HG02870 (cell line): Measurements from ENCODE around the gene SURF4.

Experiments used
- ATAC-seq: cut with Tn5 transposase; IDR thresholded peaks from one replicate; pipeline ENCODE4 v1.9.1; 2021; ENCODE audit warnings: mild to moderate bottlenecking, moderate library complexity; ENCODE audit not compliant: unreplicated experiment

SURF4 gene

DNA sequence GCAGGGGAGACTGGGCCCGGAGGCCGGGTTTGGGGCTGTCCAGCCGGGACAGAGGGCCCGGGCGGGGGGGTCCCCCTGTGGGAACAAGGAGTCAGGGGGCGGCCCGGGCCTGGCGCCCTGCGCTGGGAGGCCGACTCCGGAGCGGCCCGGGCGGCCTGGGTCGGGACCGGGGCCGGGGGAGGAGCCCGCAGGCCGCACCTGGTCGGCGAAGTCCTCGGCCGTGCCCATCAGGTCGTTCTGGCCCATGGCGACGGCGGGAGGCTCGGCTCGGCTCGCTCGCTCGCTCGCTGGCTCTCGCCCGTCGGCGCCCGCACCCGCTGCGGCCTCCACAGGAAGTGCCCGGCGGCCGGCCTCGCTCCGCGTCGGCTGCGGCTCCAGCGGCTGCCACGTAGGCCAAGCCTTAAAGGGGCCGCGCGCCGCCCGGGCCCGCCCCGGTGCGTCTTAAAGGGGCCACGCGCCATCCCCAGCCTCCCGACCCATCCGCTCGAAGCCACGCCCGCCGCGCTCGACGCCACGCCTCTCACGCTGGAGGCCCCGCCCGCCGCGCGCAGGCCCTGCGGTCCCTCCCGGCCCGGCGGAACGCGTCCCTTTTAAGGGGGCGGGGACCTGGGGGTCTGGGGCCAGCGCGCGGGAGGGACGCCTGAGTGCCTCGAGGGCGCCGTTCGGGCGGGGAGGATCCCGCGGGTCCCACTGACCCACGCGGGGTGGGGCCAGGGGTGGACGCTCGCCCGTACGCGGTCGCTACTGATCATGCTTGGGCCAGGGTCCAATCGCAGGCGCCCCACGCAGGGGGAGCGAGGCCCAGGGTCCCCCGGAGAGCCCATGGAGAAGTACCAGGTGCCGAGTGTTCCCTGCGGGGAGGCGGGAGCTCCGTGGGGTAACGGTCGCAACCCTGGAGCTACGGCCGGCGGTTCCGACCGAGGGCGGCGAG is at the start of gene SURF4, which contains the start of gene STKLD1:
Gene SURF4 (minus strand): TSS at position 337 of the 931 bp plus-strand sequence. CDS start 91 bp downstream, at position 246.
Gene STKLD1 (plus strand): TSS at position 643 of the 931 bp plus-strand sequence. CDS start 108 bp downstream, at position 751.
- peak; percentile 81 for ATAC-seq

GRCh38 chr9:133425049-133425632 is 49.3 kb upstream of the SURF4 start:
- no peak for ATAC-seq

GRCh38 chr9:133424187-133424586 is 48.3 kb upstream of the SURF4 start:
- no peak for ATAC-seq

DNA sequence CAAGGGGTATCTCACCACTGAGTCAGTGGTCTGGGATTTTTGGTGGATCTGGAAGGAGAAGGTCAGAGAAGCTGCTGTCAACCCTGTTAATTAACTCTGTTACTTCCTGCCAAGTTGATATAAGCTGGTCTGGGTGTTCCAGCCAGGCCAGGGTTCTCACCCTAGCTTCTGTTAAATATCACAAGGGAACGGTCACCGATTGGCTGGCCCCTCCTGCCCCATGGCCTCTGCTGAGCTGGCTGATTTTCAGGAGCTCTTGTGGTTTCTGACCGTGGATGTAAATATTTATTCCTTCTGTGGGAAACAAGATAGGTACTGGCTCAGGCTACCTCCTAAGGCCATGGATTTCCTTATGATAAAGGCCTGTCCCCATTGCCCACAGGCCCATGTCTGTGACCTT is 47.4 kb upstream of the SURF4 start:
- no peak for ATAC-seq

GRCh38 chr9:133421615-133422542 is 46.0 kb upstream of the SURF4 start, which contains the start of gene ADAMTS13:
TSS of gene ADAMTS13 (plus strand) at chr9:133422367. CDS start at chr9:133422444, 77 bp downstream.
- no peak for ATAC-seq

DNA sequence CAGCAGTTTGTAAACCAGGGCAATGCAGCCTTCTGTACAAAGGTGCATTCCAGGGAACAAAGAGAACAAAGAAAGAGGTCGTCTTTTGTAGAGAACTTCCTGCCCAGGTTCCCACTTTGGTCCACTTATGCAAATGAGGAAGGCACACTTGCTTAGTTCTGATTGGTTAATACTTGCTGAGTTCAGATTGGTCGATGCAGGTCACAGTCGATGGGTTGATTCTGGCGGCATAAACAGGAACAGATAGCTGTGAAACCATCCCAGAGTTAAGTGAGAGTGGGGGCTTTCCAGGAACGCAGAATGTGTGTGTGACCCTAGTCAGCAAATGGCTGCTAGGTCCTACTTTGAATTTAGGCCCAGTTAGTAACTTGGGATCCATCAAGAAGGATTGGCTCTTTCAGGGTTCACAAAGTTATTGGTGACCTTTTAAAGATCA is 44.5 kb upstream of the SURF4 start:
- ATAC-seq: no peak

GRCh38 chr9:133419005-133419404 is 43.1 kb upstream of the SURF4 start:
- no peak for ATAC-seq

DNA sequence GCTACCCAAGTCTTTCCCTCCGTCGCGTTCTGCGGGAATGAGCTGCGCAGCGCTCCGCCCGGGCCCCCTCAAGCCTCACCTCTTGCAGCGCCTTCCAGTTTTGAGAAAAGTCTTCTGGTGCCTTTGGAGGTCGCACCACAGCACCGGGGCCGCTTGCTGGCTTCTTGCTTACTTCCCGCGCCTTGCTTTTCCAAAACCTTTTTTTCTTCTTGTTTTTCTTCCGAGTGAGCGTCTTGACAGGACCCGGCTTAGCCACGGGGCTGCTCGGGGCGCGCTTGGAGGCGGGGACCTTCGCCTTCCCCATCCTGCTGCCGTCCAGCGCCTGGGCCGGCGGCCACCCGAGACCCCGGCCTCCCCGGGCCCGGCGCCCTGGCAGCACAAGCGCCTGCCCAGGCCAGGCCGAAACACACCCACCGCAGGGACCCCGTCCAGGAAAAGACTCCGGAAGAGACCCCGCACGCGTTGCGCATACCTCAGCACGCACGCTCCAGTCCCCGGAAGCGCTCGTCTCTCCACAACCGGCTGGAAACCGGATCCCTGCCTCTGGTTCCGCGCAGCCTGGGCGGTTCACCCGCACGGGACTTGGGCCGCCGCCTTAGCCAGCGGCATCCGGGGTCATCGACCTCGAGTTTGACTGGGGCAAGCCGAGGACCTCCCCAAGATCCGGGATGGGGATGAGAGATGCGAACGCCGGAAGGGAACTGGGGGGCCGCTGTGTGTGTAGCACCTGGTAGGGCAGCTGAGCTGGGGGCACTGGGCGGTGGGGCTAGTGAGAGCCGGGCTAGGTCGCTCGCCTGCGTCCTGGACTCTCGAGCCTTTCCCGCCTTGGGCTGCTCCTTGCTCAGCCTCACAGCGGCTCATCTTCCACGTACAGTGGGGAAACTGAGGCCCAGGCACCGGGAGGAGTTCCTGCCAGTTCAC is 41.9 kb upstream of the SURF4 start, which contains the start of gene REXO4:
Gene REXO4 (minus strand): TSS at position 470 of the 921 bp plus-strand sequence. CDS start 166 bp downstream, at position 304.
- peak; percentile 67 for ATAC-seq

GRCh38 chr9:133415170-133415569 is 39.3 kb upstream of the SURF4 start:
- no peak for ATAC-seq

DNA sequence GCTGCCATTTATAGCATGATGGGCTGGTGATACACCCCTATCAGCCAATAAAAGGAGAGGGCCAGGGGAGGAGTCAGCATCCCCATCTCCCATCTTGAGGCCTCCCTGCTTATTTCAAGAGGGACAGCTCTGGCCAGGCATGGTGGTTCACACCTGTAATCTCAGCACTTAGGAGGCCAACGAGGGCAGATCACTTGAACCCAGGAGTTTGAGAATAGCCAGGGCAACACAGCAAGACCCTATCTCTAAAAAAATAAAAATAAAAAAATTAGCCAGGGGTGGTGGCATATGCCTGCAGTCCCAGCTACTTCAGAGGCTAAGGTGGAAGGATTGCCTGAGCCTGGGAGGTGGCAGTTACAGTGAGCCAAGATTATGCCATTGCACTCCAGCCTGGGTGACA is 32.2 kb upstream of the SURF4 start:
- ATAC-seq: no peak

- peak; percentile 51 for ATAC-seq
These were observed 30.8 kb upstream of the SURF4 start for GRCh38 chr9:133406480-133407307.

DNA sequence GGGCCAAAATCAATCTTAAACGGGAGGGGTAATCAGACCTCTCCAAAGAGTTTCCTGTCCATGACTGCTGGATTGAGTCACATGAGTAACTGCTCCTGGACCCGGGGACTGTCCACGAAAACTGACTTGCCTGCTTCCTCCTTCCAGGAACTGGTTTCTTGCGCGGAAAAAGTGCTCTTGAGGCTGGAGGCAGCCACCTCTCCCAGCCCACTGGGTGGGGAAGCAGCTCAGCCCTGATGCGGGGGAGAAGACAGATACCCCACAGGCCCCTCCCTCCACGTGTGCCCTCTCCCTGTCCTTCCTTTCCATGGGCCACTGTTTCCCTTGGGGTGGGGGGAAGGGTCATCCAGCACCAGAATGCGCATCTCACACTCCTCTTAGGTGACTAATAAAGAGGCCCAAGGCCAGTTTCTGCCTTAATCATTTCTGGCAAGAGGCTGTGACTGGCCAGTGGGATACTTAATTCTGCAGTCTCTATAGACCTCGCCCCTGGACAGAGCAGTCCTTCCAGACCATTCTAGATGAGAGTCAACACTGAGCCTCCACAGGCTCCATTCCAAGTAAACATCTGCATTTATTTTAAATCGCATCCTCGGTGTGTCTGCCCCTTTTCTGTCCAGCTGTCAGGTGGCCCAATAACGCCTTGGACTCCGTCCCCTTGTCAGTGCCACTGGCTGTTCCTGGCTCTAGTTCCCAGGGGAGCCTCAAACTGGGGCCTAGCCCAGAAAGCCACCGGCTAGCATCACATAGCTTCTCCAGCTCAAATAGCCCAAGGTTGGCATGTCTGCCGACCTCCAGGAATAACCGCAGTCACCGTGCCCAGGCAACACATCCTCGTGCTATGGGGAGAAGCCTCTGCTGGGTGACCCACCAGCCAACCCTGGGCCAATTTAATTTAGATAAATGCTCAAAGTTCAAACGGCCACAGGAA is 29.9 kb upstream of the SURF4 start:
- no peak for ATAC-seq

DNA sequence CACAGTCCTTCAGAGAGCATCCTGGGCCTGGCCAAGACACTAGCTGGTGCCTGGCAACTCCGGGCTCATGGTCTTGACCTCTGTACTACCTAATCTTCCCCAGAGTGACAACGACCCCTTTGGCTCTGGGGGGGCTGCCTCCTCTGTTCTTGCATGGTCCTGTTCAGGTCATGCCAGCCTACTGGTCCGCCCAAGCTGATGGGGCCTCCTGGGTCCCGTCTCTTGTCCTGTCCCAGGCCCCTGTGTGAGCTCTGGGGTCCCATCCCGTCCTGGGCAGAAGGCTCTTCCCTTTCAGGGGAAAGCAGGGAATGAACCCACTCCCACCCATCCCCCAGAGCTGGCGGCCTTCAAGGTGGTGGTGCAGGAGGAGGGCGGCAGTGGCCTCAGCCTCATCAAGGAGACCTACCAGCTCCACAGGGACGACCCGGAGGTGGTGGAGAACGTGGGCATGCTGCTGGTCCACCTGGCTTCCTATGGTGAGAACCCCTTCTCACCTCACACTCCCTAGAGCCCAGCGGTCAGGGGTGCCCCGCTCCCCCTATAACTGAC is 28.7 kb upstream of the SURF4 start:
- ATAC-seq: no peak

DNA sequence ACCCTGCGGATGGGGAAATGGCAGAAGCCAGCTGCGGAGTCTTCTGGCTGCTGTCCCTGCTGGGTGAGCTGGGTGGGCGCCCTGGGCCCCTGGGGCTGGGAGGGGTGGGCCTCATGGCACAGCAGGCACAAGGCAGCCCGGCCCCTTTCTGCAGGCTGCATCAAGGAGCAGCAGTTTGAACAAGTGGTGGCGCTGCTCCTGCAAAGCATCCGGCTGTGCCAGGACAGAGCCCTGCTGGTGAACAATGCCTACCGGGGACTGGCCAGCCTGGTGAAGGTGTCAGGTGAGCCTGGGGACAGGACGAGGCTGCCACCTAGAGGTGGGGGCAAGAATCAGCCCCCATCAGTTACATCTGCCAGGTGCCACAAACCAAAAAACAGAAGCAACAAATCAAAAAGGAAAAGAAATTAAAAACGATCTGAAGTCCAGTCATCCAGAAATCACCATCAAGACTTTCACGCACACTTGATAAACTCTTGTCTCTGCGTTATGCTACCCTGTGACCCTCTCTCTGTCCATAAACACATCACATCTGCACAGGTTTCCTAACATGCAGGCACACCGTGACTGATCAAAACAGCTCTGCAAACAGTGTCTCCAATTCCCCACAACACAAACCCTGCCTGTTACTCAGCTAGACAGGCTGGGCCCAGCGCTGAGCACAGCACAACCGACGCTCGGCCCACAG is 28.1 kb upstream of the SURF4 start:
- no peak for ATAC-seq

DNA sequence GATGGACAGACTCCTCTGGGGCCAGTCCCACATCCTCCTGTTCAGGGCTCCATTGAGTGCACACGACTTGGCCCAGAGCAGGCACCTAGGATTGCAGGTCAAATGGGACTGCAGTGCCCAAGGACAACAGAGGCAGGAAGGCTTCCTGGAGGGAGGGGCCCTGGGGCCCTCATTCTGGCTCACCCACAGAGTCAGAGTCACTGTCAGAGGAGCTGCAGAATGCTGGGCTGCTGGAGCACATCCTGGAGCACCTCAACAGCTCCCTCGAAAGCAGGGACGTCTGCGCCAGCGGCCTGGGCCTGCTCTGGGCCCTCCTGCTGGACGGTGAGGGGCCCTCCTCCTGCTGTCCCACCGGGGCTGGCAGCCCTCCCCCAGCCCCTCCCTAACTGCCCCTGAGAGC is 26.8 kb upstream of the SURF4 start:
- ATAC-seq: no peak

GRCh38 chr9:133401588-133401987 is 25.7 kb upstream of the SURF4 start:
- ATAC-seq: no peak

DNA sequence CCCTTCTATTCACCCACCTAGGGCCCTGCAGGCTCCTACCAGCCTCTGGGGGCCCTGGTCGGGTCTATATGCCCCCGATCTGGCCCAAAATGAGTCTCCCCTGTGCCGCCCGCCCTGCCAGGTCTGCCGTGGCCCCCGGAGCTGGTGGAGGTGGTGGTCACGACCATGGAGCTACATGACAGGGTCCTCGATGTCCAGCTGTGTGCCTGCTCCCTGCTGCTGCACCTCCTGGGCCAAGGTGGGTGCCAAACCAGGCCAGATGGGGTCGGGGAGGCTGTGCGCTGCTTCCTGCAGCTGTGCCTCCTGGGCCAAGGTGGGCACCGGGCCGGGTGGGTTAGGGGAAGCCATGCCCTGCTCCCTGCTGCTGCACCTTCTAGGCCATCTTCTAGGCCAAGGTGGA is 24.4 kb upstream of the SURF4 start:
- ATAC-seq: no peak
